Dermis microvascular lymphatic vessel endothelial cell (primary cell): ENCODE data around the gene DUSP22. TPM values are rescaled to one million over a fixed set of nuclear protein-coding genes. Genes with fewer than 3 reads are reported as not detected.
"Not testable (repeated sequence)": the region's sequence is repeated elsewhere in the genome, so short reads cannot be mapped to it uniquely, and the experiment has no call there.

ENCODE experiments used
- DNase-seq, 2 donors: peaks; one replicate each; pipeline versions ENCODE4 v3.0.0 to v3.0.0-alpha.2; 2010; ENCODE audit warnings: low read depth in 2 of 2
- total RNA-seq: library from RNA; depleted of rRNA; stranded (reverse); fragments of >200 nt; gene quantifications from 2 replicates; pipeline ENCODE4 v1.2.1, GENCODE V29; 2014

The DUSP22 gene
- total RNA-seq, 1 donor from 2014 or later: 27.3 TPM

- DNase-seq: no peak
Measured at GRCh38 chr6:323730-324088, 31.4 kb downstream of the DUSP22 start.

GRCh38 chr6:324116-324728 lies 31.9 kb downstream of the DUSP22 start:
- no peak for DNase-seq

DNA sequence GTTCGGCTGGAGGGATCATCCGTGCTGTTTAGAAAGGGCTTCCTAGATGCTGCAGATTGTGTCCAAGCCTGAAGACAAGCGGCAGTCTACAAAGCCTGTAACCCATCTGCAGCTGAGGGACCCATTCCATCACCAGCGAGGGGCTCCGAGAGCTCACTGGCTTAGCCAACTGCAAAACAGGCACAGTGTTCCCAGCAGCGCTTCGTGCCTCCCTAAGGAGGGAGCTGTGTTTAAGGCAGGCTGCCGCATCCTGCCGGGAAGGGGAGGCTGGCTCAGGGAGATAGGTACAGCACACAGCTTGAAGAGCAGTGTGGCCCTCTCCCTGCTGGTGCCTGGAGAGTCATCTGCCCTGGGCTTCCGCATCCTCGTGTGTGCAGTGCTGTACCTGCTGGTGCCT lies 32.4 kb downstream of the DUSP22 start:
- no peak for DNase-seq

- DNase-seq: not testable (repeated sequence)
Measured at GRCh38 chr6:325161-325860, 33.0 kb downstream of the DUSP22 start.

DNA sequence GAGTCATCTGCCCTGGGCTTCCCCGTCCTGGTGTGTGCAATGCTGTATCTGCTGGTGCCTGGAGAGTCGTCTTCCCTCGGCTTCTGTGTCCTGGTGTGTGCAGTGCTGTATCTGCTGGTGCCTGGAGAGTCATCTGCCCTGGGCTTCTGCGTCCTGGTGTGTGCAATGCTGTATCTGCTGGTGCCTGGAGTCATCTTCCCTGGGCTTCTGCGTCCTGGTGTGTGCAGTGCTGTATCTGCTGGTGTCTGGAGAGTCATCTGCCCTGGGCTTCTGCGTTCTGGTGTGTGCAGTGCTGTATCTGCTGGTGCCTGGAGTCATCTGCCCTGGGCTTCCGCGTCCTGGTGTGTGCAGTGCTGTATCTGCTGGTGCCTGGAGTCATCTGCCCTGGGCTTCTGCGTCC lies 33.8 kb downstream of the DUSP22 start:
- DNase-seq: not testable (repeated sequence)

DNA sequence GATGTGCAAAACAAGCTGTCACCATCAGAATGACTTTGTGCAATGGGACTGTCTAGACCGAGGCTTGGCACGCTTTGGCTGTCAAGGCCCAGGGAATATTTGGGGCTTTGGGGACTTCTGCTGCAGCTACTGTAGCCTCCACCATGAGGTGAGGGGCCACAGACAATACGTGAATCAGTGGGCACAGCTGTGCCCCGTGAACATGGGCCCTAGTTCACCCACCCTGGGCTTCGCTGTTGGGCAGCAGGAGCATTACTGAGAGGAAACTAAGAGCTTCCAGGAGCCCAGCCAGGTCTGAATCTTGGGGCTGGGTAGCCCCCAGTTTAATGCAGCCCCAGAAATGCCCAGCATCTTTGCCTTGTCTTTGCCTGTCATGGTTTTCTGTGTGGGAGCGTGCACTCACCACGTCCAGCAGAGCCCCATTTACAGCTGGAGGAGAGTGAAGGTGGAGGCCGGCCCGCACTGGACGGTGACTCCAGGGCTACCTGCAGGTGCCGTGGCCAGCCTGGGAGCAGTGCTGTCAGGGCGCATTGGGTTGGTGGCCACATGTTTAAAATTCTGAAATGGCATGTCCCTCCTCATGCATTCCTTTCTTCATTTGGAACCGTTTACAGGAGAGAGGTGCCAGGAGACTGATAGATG lies 34.7 kb downstream of the DUSP22 start:
- DNase-seq: no peak

GRCh38 chr6:327538-328116 lies 35.3 kb downstream of the DUSP22 start:
- DNase-seq: no peak

- peak; percentile 11 to 49 for DNase-seq
Measured at GRCh38 chr6:328136-328670, 35.9 kb downstream of the DUSP22 start.

- DNase-seq: no peak
Measured at GRCh38 chr6:328924-329323, 36.6 kb downstream of the DUSP22 start.

GRCh38 chr6:329888-330691 lies 37.8 kb downstream of the DUSP22 start:
- no peak for DNase-seq

DNA sequence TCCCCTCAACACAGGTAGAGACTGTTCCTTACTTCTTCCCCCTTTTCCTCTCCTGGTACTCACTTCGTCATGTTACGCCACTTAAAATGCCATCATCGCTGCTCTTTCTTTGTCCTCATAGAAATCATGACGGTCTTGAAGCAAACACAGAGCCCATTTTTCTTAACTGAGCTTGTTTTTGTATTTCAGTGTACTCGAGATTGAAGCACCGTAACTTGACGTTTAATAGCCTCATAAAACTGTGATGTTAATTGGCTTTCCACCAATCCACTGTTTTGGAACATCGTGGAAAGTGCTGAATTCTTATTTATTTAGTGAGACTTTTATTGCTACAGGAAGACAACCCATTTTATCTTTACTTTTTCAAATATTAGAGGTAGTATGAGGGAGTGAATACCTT lies 38.7 kb downstream of the DUSP22 start:
- DNase-seq: no peak

- DNase-seq: no peak
Measured at GRCh38 chr6:331622-332521, 39.6 kb downstream of the DUSP22 start.

DNA sequence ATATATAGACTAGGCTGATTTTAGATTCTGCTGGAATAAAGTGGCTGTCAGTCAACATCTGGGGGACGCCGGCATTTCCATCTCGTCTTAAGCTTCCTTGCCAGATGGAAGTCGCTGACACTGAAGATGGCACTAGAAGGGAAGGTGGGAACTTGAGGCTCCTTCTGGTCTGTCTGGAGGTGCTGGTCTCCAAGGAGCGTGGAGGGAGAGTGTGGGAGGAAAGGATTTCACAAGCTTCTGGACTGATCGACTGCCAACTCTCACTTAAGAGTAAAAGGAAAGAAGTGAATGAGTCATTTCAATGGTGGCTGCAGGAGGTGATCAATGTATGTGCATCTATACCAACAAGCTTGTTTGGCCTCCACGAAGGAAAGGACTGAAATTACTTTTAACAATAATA lies 40.4 kb downstream of the DUSP22 start:
- peak in 1 of 2 donors; percentile 77 for DNase-seq

DNA sequence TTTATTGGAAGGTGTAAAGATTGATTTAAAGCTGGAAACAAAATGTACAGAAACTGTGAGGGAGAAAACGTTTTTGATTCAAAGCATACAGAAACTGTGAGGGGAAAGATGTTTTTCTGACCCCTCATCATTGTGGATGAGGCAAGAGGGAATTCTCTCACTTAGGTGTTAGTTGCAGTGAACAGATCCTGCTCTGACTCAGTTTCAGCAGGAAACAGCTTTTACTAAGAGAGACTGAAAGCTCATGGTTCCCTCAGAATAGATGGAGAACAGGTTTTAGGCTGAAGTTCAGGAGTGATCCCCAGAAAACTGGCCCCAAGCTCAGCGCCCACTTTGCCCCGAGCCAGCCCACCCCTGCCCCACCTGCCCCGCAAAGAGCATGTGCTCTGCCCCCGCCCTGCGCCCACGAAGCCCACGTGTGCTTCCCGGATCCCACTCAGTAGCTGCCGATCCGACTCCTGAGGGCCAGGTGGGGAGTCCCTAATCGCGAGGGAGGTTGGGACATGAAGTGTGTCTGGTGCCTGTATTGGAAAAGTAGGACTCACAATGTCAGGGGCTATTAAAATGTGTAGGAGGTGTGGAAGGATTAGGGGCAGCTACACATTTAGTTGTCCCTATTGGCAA lies 41.2 kb downstream of the DUSP22 start:
- peak in 1 of 2 donors; percentile 41 for DNase-seq

DNA sequence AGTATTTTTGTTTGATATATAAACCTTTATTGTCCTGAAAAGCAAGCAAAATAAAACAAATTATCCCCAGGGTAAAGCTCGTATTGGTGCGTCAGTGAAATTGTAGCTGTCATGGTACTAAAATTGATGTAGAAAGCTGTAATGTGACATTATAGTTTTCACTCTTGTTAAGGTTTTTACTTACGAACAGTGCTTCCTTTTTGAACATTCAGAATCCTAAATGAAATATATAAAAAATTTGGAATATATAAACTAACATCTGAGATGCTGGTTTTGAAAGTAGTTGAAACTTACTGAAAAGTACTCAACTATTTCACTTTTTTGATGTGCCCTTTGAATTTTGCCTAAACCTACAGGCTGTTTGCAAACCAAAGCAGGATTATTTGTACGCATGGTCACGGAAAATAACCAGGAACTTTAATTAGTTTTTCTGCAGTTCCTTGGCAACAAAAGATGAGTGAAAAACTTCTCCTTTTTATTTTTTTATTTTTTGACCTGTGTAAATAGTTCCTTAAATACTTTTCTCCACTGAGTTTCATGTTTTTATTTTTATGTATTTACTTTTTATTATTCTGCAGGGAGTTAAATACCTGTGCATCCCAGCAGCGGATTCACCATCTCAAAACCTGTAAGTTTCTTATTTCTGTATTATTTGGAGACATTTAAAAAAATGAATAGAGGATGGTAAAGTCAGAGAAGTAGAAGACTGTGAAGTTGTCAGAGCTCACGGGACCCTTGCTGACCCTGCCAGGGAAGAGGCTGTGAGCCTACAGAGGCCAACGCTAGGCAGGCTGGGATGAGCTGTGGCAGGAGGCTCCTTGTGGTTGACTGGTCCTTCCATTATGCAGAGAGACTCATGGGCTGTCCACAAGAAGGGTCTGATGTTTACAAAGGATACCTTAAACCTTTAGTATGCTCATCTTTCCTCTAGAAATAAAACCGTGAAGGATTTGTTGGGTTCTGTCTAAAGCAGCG lies 42.5 kb downstream of the DUSP22 start:
- no peak for DNase-seq

GRCh38 chr6:335572-335971 lies 43.3 kb downstream of the DUSP22 start:
- DNase-seq: no peak

DNA sequence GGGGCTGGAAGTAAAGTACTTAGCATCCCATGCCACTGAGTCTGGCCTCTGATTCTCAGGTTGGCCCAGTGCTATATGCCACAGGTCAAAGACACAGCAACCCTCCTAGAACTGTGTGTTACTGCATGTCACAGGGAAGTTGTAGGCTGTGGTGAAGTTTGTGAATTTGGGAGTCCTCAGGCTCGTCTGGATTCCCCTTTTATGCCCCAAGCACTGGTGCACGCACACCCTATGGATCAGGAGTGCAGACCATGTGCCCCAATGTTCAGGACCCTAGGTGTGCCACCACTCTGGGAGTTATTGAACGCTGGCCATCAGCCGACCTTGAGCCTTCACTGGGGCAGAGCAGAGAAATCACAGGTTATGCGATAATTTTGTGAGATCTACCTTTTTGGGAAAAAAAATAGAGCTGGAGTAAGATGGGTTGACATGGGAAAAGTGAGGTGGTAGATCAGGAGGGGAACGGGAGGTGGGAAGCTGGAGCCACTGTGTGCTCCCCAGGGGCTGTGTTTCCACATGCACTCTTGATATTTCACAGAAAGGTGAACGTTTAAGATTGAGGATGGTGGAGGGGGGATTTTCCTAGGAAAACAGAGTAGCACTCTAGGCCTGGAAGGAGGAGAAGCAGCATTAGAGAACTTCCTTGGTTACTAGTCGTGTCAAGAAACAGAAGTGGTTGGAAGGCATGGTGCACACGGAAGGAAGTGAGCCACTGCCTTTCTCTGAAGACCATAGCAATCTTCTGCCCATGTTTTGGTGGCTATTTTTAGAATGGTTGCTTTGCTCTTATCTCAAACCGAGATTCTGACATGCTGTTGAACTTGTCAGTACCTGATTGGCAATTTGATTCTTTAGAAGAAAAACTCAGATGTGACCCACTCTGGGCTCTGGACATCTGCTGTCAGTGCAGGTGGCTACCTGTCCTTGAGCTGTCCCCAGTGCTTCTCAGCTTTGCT lies 44.1 kb downstream of the DUSP22 start:
- no peak for DNase-seq
